Renal cortical epithelial cell (primary cell): ENCODE results near the gene TEX13D. TPM values are rescaled to one million over a fixed set of nuclear protein-coding genes. Genes with fewer than 3 reads are reported as not detected.
A peak's percentile ranks its signal among the peaks of the same experiment; 100 is the strongest.
"Not testable (repeated sequence)": the region's sequence is repeated elsewhere in the genome, so short reads cannot be mapped to it uniquely, and the experiment has no call there.

Experiments
- DNase-seq: peaks from one replicate; pipeline ENCODE4 v3.0.0-alpha.2; 2011; ENCODE audit warnings: low read depth
- total RNA-seq: library from RNA; depleted of rRNA; stranded (reverse); fragments of >200 nt; gene quantifications from 2 replicates; pipeline ENCODE4 v1.2.3, GENCODE V29; 2014

TEX13D gene
- total RNA-seq: not detected in 2 replicates

GRCh38 chrX:124332481-124333424 lies at the start of gene TEX13D:
Gene TEX13D, plus strand, starts transcription at chrX:124332660. Its CDS starts 258 bp downstream, at chrX:124332918.
- no peak for DNase-seq

DNA sequence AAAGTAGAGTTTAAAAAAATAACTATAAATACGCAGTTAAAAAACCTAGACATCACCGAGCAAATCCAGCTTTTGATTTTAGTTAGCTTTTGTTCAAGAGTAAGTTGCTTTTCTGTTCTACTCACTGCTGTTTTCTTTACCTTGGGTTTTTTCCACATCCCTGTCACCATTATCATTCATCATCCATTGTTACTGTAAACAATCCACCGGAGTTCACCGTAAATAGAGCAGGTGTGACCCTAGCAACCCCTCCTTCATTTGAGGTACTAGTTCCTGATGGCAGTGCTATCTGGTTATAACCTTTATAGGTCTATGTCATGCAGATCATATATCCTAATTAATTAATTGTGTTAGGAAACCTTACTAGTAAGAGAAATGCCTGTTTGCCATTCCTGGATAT lies 43.0 kb upstream of the TEX13D start:
- no peak for DNase-seq

GRCh38 chrX:124293810-124294209 lies 38.6 kb upstream of the TEX13D start:
- DNase-seq: no peak

DNA sequence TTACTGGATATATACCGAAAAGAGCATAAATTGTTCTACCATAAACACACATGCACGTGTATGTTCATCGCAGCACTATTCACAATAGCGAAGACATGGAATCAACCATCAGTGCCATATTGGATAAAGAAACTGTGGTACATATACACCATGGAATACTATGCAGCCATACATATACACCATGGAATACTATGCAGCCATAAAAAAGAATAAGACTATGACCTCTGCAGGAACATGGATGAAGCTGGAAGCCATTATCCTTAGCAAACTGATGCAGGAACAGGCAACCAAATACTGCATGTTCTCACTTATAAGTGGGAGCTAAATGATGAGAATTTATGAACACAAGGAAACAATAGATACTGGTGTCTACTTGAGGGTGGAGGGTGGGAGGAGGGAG lies 33.1 kb upstream of the TEX13D start:
- DNase-seq: not testable (repeated sequence)

DNA sequence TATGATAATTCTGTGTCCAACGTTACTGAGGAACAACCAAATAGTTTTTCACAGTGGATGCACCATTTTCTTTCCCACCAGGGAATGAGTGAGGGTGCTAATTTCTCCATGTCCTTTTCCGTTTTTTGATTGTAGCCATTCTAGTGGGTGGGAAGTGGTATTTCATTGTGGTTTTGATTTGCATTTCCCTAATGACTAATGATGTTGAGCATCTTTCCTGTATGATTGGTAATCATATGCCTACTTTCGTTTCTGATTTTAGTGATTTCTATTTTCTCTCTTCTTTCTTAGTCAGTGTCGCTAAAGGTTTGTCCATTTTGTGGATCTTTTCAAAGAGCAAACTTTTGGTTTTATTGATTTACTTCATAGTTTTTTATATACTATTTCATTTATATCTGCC lies 32.1 kb upstream of the TEX13D start:
- no peak for DNase-seq

DNA sequence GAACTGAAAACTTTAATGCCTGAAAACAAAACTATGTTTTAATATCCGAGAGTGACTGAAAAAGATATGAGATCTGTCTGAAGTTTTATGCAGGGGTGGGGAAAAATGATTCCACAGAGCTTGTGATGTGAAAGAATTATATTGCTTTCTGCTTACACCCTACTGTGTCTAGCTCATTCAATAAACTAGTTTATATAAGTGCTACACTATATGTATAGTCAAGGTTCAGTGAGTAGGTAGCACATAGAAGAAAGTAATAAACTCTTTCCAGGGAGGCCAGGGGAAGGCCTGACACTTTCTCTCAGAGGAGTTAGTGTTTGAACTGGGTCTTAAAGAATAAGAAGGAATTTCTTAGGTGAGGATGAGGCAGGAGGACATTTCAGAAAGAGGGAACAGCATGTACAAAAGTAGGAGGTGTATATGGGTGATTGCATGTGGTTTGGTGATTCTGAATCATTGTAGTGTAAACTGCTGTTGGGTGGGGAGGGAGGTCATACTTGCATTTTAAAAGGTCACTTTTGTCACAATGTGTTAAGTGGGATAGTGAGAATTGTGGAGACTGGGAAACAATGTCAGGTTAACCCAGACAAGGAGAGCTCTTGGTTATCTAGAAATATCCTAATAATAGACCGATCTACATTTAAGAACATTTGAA lies 25.1 kb upstream of the TEX13D start:
- peak; percentile 49 for DNase-seq

DNA sequence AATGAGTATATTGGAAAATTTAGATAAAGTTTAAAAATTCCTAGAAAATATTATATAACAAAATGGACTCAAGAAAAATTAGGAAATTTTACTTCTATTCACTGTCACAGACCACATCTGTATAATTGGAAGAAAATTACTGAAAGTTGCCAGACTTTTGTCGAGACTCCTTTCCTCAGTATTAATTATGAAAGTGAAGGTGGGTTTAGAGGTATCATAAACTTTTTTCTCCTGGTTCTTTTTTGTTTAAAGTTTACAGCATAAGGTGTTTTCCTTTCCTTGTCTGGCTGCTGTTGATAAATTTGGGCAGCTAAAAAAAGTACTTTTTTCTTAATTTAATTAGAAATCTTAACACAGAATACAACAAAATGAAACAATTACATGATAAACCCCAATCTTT lies 6.7 kb upstream of the TEX13D start:
- no peak for DNase-seq

DNA sequence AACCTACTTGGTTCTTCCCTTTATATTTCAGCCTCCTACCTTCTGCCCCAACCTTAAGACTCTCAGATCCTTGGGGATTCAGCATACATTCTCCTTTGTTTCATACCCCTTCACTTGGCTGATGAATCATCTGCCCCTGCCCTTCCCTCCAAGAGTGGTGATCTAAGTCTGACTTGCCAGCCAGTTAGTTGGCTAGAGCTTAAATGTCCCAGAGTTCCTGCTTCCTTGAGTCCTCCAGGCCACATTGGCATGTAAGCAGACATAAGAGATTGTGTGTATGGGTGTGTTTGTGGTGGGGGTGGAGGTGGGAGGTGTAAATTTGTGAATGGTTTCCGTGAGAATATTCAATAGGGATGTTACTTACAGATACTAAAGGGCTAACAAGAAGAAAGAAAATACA lies 3.7 kb upstream of the TEX13D start:
- DNase-seq: peak; percentile 57

DNA sequence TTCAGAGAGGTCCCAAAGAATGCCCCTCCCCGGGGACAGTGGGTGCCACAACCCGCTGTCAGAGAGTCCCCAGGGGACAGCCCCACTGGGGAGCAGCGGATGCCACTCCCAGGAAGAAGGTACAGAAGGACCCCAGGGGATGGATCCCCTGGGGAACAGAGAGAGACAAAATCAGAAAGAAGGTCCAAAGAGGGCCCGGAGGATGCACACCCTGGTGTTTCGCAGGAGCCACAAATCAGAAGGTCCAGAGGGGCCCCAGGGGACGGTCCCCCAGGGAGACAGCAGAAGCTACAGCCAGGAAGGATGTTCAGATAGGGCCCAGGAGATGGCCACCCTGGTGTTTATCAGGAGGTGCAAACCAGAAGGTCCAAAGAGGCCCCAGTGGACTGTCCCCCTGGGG lies 1.4 kb downstream of the TEX13D start:
- no peak for DNase-seq

GRCh38 chrX:124334555-124334954 lies 2.1 kb downstream of the TEX13D start:
- DNase-seq: not testable (repeated sequence)

GRCh38 chrX:124335598-124335997 lies 3.1 kb downstream of the TEX13D start:
- no peak for DNase-seq

DNA sequence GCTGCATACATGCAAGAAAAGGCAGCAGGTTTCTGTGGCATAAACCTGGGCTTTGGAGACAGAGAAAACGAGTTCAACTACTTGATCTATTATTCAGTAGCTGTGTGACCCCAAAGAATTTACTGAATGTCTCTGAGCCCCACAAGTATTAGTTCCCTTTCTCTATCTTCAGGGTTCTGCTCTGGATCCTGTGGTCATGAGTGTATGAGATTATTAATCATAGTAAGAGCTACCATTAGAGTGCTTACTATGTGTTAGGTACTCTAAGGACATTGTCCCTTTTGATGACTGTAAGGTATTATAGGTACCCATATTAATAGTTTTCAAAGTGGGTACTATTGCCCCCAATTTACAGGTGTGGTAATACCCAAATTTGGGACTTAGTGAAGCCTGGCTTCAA lies 5.5 kb downstream of the TEX13D start:
- DNase-seq: no peak

- DNase-seq: no peak
Observed at GRCh38 chrX:124338733-124339514, 6.5 kb downstream of the TEX13D start.

DNA sequence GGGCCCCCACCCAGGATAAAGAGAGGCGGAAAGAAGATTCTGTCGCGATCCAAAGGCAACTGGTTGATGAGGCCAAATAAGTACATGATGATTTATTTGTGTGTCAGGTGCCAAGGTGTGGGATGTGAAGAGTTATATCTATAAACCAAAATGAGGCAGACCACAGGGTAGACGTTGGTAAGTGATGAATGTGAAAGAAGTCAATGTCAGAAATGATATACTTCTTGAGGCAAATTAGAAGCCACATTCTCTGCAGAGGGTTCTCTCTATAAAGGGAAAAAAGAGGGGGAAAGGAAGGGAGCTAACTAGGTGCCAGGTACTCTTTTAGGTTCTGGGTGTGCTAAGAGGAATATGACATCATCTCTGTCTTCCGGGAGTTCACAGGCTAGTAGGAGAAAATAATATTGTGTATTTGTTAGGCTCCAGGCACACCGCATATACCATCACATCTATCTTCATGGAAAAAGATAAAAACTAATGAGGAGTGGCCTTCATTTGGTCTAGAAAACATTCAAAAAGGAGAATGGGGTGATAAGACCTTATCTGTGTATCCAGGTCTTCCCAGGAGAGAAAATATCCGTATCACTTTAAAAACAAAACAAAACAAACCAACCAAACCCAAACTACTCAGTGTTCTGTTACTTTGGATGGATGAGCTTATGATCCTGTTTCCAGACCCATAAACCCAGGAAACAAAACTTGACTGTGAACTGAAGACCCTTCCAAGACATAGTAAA lies 9.1 kb downstream of the TEX13D start:
- no peak for DNase-seq

DNA sequence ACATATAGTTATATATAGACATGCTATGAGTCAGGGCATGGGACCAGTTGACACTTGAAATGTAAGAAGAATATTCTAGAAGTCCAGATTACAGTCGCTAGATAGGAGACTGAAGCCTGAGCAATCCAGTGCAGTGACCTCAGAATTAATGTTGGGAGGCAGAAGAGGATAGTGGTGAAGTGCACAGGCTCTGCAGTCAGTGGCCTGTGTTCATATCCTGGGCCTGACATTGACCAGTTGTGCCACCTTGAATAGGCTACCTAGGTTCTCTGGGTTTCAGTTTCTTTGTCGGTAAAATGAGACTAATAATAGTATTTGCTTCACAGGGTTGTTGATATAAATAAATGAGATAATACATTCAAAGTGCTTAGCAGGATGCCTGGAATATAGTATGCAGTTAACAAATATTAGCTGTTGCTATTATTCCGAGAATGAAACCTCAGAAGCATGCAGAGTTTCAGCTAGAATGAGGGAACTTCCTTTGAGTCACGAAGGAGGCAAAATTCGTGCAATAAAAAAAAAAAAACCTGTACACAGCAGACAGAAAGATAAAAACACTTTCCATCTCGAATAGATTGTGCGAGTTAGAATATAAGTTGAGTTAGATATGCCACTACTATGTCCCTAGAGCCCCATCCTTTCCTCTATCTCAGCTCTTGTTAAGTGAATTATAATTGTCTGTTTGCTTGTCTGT lies 9.9 kb downstream of the TEX13D start:
- DNase-seq: no peak

GRCh38 chrX:124343016-124343415 lies 10.6 kb downstream of the TEX13D start:
- DNase-seq: no peak

GRCh38 chrX:124344246-124344645 lies 11.8 kb downstream of the TEX13D start:
- no peak for DNase-seq

- no peak for DNase-seq
Observed at GRCh38 chrX:124346117-124346876, 13.8 kb downstream of the TEX13D start, which contains the start of gene SH2D1A. Gene SH2D1A, plus strand, starts transcription at chrX:124346563. Its CDS starts 80 bp downstream, at chrX:124346643.

DNA sequence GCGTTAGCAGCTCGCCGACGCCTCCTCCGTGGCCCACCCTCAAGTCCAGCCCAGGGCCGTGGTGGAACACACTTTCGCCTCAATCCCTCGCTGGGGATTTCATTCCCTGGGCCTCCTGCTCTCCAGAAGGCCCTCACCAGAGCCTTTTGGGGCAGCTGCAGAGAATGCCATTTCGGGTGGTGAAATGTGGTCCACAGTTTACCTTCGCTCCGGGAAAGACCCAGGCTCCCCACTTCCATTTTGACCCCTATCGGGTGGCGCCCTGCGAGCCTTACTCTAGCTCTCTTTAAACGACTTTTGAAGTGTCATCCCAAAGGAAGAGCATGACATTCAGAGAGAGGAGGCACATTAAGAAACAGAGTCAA lies 14.4 kb downstream of the TEX13D start:
- no peak for DNase-seq

DNA sequence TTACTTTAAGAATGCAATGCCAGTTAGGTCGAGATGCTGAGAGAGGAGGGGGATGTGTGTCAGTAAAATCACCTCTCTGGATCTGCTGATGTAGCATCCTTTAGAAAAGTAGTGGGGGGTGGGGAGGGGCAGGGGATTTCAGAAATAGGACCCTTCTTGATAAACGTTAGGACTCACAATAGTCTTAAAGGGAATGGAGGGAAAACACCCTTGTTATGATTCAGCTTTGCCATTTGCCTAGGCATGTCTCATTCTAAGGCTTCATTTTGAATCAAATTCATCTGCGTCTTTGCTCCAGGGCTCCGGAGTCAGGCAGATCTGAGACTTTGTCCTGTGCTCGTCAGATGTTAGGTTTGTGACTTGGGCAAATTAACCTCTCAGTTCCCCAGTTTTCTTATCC lies 14.8 kb downstream of the TEX13D start:
- DNase-seq: no peak
